MM.1S (cell line): ENCODE results near the gene RNF111.
"Not testable (repeated sequence)": the region's sequence is repeated elsewhere in the genome, so short reads cannot be mapped to it uniquely, and the experiment has no call there.

Experiments used
- DNase-seq: peaks from one replicate; pipeline ENCODE4 v3.0.0-alpha.2; 2015
- H2AFZ ChIP-seq: fragments of 300-600 bp; sonication (generic); 2 replicates; pipeline ENCODE4 v1.6.0; 2016; ENCODE audit warnings: antibody characterized with exemption, low read length
- H3F3A ChIP-seq: fragments of 300-600 bp; sonication (generic); 2 replicates; pipeline ENCODE4 v1.6.1; 2016; ENCODE audit warnings: mild to moderate bottlenecking, antibody characterized with exemption, low read length, moderate library complexity, mixed read lengths; ENCODE audit not compliant: insufficient read depth
- H3K27ac ChIP-seq: fragments of 300-600 bp; sonication (generic); 2 replicates; pipeline ENCODE4 v1.5.1; 2016; ENCODE audit warnings: mild to moderate bottlenecking, low read length
- H3K27me3 ChIP-seq: fragments of 300-600 bp; sonication (generic); replicated peaks from 2 replicates; pipeline ENCODE4 v1.6.0; 2016; ENCODE audit warnings: low read length; ENCODE audit not compliant: insufficient read depth
- H3K36me3 ChIP-seq: fragments of 300-600 bp; sonication (generic); replicated peaks from 2 replicates; pipeline ENCODE4 v1.6.1; 2016; ENCODE audit warnings: mild to moderate bottlenecking, low read length, mixed read lengths; ENCODE audit not compliant: insufficient read depth
- H3K4me1 ChIP-seq: fragments of 300-600 bp; sonication (generic); 2 replicates; pipeline ENCODE4 v1.6.1; 2016; ENCODE audit warnings: low read length, mixed read lengths
- H3K4me2 ChIP-seq: fragments of 300-600 bp; sonication (generic); 2 replicates; pipeline ENCODE4 v1.6.0; 2016; ENCODE audit warnings: low read depth, low read length
- H3K4me3 ChIP-seq: fragments of 300-600 bp; sonication (generic); 2 replicates; pipeline ENCODE4 v1.5.1; 2016; ENCODE audit warnings: low read length, mixed read lengths
- H3K79me2 ChIP-seq: fragments of 300-600 bp; sonication (generic); 2 replicates; pipeline ENCODE4 v1.6.1; 2016; ENCODE audit warnings: mixed run types, low read length, mixed read lengths
- H3K9ac ChIP-seq: fragments of 300-600 bp; sonication (generic); 2 replicates; pipeline ENCODE4 v1.6.1; 2016; ENCODE audit warnings: low read length, mixed read lengths
- H3K9me2 ChIP-seq: fragments of 300-600 bp; sonication (generic); replicated peaks from 2 replicates; pipeline ENCODE4 v1.6.1; 2016; ENCODE audit warnings: mild to moderate bottlenecking, low read length, mixed read lengths; ENCODE audit not compliant: insufficient read depth
- H3K9me3 ChIP-seq: fragments of 300-600 bp; sonication (generic); replicated peaks from 2 replicates; pipeline ENCODE4 v1.6.1; 2016; ENCODE audit warnings: mild to moderate bottlenecking, low read length, mixed read lengths; ENCODE audit not compliant: insufficient read depth
- H4K20me1 ChIP-seq: fragments of 300-600 bp; sonication (generic); 2 replicates; pipeline ENCODE4 v1.6.1; 2016; ENCODE audit warnings: mild to moderate bottlenecking, low read length, moderate library complexity, mixed read lengths; ENCODE audit not compliant: insufficient read depth
- CTCF ChIP-seq: fragments of 300-600 bp; sonication (generic); IDR thresholded peaks from 2 replicates; pipeline ENCODE4 v1.5.1; 2016; ENCODE audit warnings: antibody characterized with exemption, low read length, mixed read lengths
- EZH2 ChIP-seq: fragments of 300-600 bp; sonication (generic); optimal IDR thresholded peaks from 2 replicates; pipeline ENCODE3; 2017; ENCODE audit warnings: low read depth, mild to moderate bottlenecking, antibody characterized with exemption, low read length, mixed read lengths
- EZH2phosphoT487 ChIP-seq: fragments of 300-600 bp; sonication (generic); IDR thresholded peaks from 2 replicates; pipeline ENCODE4 v1.6.1; 2018; ENCODE audit warnings: antibody characterized with exemption, low read length

RNF111 gene

GRCh38 chr15:58999694-59000093 lies 12.2 kb downstream of the RNF111 start:
- no peak overlapping the region for H3K27ac ChIP-seq
- H4K20me1 ChIP-seq, result no peaks in the 10 kb centered on the region
- no peaks in the 10 kb centered on the region for H3K4me1 ChIP-seq
- TF ChIP-seq EZH2 (no peak), CTCF (no peak), EZH2phosphoT487 (no peak)
- H3K4me2 ChIP-seq, result no peak overlapping the region
- no peaks in the 10 kb centered on the region for H3K9me3 ChIP-seq
- H3K4me3 ChIP-seq, result no peak overlapping the region
- peaks cover 92% of the 10 kb centered on the region for H3K79me2 ChIP-seq
- H3F3A ChIP-seq, result no peaks in the 10 kb centered on the region
- no peak for DNase-seq
- no peaks in the 10 kb centered on the region for H3K9me2 ChIP-seq
- H3K36me3 ChIP-seq, result no peaks in the 10 kb centered on the region
- no peak overlapping the region for H2AFZ ChIP-seq
- H3K27me3 ChIP-seq, result no peaks in the 10 kb centered on the region
- H3K9ac ChIP-seq, result no peak overlapping the region

DNA sequence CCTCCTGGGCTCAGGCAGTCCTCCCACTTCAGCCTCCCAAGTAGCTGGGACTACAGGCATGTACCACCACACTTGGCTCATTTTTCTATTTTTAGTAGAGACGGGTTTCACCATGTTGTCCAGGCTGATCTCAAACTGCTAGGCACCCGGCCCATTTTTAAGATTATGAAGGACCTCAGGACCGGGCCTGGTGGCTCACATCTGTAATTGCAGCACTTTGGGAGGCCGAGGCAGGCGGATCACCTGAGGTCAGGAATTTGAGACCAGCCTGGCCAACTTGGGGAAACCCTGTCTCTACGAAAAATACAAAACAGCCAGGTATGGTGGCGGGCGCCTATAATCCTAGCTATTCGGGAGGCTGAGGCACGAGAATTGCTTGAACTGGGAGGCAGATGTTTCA lies 12.8 kb downstream of the RNF111 start:
- not testable (repeated sequence) for H3K4me1 ChIP-seq, H3K9me2 ChIP-seq, H3K4me3 ChIP-seq, H2AFZ ChIP-seq, H3K4me2 ChIP-seq, DNase-seq, H3K27ac ChIP-seq, H4K20me1 ChIP-seq, H3K27me3 ChIP-seq, H3K36me3 ChIP-seq, H3K9ac ChIP-seq, H3F3A ChIP-seq, H3K9me3 ChIP-seq
- H3K79me2 ChIP-seq, result peaks cover 92% of the 10 kb centered on the region

GRCh38 chr15:59001946-59002345 lies 14.5 kb downstream of the RNF111 start:
- H4K20me1 ChIP-seq, result no peaks in the 10 kb centered on the region

GRCh38 chr15:59002418-59002859 lies 15.0 kb downstream of the RNF111 start:
- H3K79me2 ChIP-seq, result peaks cover 90% of the 10 kb centered on the region
- no peak overlapping the region for H3K4me2 ChIP-seq
- no peak overlapping the region for H3K27ac ChIP-seq
- no peaks in the 10 kb centered on the region for H3F3A ChIP-seq
- no peak overlapping the region for H3K4me3 ChIP-seq
- H3K36me3 ChIP-seq, result no peaks in the 10 kb centered on the region
- no peaks in the 10 kb centered on the region for H4K20me1 ChIP-seq
- no peaks in the 10 kb centered on the region for H3K27me3 ChIP-seq
- no peak for DNase-seq
- H3K4me1 ChIP-seq, result no peaks in the 10 kb centered on the region
- no peak overlapping the region for H2AFZ ChIP-seq
- H3K9ac ChIP-seq, result no peak overlapping the region
- no peaks in the 10 kb centered on the region for H3K9me2 ChIP-seq
- no peaks in the 10 kb centered on the region for H3K9me3 ChIP-seq
- TF ChIP-seq CTCF (no peak), EZH2phosphoT487 (no peak), EZH2 (no peak)

More at GRCh38 chr15:59001946-59002345, 14.5 kb downstream of the RNF111 start:
- Histone ChIP-seq H3K4me1 (no peaks in the 10 kb centered on the region), H3F3A (no peaks in the 10 kb centered on the region), H3K79me2 (peaks cover 90% of the 10 kb centered on the region), H3K27me3 (no peaks in the 10 kb centered on the region), H2AFZ (no peak overlapping the region), H3K27ac (no peak overlapping the region), H3K9ac (no peak overlapping the region), H3K9me3 (no peaks in the 10 kb centered on the region), H3K4me3 (no peak overlapping the region), H3K9me2 (no peaks in the 10 kb centered on the region), H3K36me3 (no peaks in the 10 kb centered on the region), H3K4me2 (no peak overlapping the region)
- no peak for DNase-seq
- TF ChIP-seq CTCF, result no peak
- no peak for TF ChIP-seq EZH2phosphoT487
- no peak for TF ChIP-seq EZH2
